ENCODE data around the gene CNTLN. TPM values are rescaled to one million over a fixed set of nuclear protein-coding genes. Genes with fewer than 3 reads are reported as not detected.

Gene CNTLN
- total and polyA plus RNA-seq, 2 donors (not counting 1 experiment from before 2014, with no cell fraction given): 0.30 to 0.94 TPM

DNA sequence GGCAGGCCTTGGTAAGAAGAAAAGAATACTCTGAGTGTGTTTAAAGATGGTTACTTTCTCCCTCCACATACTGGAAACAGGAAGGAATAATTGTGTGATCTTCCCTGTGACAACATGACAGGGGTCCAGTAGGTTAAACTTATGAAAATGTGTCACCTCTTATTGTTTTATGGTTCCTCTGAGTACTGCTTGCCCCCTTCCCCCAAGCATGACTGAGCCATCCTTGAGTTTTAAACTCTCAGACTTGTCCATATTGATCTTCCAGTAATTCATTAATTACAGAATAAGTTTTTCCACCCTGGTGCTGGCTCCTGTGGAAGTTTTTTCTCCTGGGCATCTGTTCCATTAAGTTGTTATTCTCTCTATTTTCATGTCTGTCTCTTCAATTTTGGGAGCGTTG is 95.8 kb downstream of the CNTLN start:
- no peak for TF ChIP-seq EZH2 (IDR thresholded peaks at IDR 0.05; ENCODE audit: borderline replicate concordance, insufficient read depth, low read depth, low read length, poor library complexity, severe bottlenecking)
- TF ChIP-seq, protein P1, sequence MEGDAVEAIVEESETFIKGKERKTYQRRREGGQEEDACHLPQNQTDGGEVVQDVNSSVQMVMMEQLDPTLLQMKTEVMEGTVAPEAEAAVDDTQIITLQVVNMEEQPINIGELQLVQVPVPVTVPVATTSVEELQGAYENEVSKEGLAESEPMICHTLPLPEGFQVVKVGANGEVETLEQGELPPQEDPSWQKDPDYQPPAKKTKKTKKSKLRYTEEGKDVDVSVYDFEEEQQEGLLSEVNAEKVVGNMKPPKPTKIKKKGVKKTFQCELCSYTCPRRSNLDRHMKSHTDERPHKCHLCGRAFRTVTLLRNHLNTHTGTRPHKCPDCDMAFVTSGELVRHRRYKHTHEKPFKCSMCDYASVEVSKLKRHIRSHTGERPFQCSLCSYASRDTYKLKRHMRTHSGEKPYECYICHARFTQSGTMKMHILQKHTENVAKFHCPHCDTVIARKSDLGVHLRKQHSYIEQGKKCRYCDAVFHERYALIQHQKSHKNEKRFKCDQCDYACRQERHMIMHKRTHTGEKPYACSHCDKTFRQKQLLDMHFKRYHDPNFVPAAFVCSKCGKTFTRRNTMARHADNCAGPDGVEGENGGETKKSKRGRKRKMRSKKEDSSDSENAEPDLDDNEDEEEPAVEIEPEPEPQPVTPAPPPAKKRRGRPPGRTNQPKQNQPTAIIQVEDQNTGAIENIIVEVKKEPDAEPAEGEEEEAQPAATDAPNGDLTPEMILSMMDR (IDR thresholded peaks at IDR 0.05): no peak
- H3K9me3 ChIP-seq (ENCODE audit: control extremely low read depth in 1 of 3, control insufficient read depth in 2 of 3, insufficient read depth in 1 of 3, low read length in 2 of 3): no peaks in the 10 kb centered on the region
- Mint-ChIP-seq H3K4me1 (no peaks in the 10 kb centered on the region), H3K27ac (no peak overlapping the region), H3K4me3 (no peak overlapping the region), H3K27me3 (no peaks in the 10 kb centered on the region), H3K9me3 (ENCODE audit: insufficient read depth) (no peaks in the 10 kb centered on the region)
- ATAC-seq (ENCODE audit: low read depth) (no peak), DNase-seq (no peak)
- ChIA-PET POLR2A (no interaction called here), CTCF (no interaction called here)
- intact Hi-C loops (cut with micrococcal nuclease): no loop called here
- H2AFZ ChIP-seq (ENCODE audit: insufficient read depth, low read depth, low read length, poor library complexity, severe bottlenecking): no peak overlapping the region
- H3K9ac ChIP-seq (ENCODE audit: low read length): no peak overlapping the region
- no peak overlapping the region for H3K4me2 ChIP-seq (replicated peaks; ENCODE audit: low read depth, low read length, poor library complexity, severe bottlenecking)
- WGBS (ENCODE audit: insufficient coverage): 100% methylated on average over 1 of the region's 1 CpG
- no peaks in the 10 kb centered on the region for H4K20me1 ChIP-seq (ENCODE audit: control insufficient read depth, insufficient read depth, low read length, poor library complexity, severe bottlenecking)
- no peaks in the 10 kb centered on the region for H3K4me1 ChIP-seq (ENCODE audit: control insufficient read depth in 2 of 2, insufficient read depth in 2 of 2, low read length in 2 of 2)
- H3K27me3 ChIP-seq (replicated peaks in 1 of 4; ENCODE audit: control extremely low read depth in 1 of 4, control insufficient read depth in 3 of 4, insufficient read depth in 4 of 4, low read length in 3 of 4): no peaks in the 10 kb centered on the region
- H3K79me2 ChIP-seq (ENCODE audit: control insufficient read depth, insufficient read depth, low read length): no peaks in the 10 kb centered on the region
- H3K4me3 ChIP-seq (ENCODE audit: control extremely low read depth in 1 of 5, extremely low read depth in 1 of 5, insufficient read depth in 1 of 5, low read depth in 2 of 5, low read length in 4 of 5): no peak overlapping the region
- H3K36me3 ChIP-seq (replicated peaks in 1 of 2; ENCODE audit: control extremely low read depth in 1 of 2, control insufficient read depth in 1 of 2, extremely low read depth in 1 of 2, insufficient read depth in 2 of 2, low read length in 1 of 2): no peaks in the 10 kb centered on the region
- no peak overlapping the region for H3K27ac ChIP-seq (ENCODE audit: low read length in 2 of 2)

DNA sequence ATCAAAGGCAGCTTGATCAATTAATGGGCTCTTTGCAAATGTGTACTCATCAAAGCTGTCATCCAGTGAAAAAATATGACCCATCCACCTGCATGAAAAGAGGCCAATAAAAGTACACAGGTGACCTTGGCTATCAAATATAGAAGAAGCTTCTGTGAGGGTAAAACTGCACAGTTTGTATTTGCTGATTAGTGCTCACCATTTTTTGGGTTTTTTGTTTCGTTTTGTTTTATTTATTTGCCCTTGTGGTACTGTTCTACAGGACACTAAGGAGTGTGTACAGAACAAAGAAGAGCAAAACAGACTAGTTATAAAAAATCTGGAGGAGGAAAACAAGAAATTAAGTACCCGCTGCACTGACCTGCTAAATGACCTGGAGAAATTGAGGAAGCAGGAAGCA is 101.3 kb downstream of the CNTLN start:
- DNase-seq (no peak), ATAC-seq (ENCODE audit: low read depth) (no peak)
- CTCF ChIA-PET: no interaction called here
- no peak overlapping the region for H3K4me3 Mint-ChIP-seq
- intact Hi-C loops (cut with micrococcal nuclease): no loop called here
- Histone ChIP-seq H3K4me3 (ENCODE audit: control extremely low read depth in 1 of 5, extremely low read depth in 1 of 5, insufficient read depth in 1 of 5, low read depth in 2 of 5, low read length in 4 of 5) (no peak overlapping the region), H3K4me2 (replicated peaks; ENCODE audit: low read depth, low read length, poor library complexity, severe bottlenecking) (no peak overlapping the region), H3K9ac (ENCODE audit: low read length) (no peak overlapping the region), H3K36me3 (replicated peaks in 1 of 2; ENCODE audit: control extremely low read depth in 1 of 2, control insufficient read depth in 1 of 2, extremely low read depth in 1 of 2, insufficient read depth in 2 of 2, low read length in 1 of 2) (no peaks in the 10 kb centered on the region), H3K27ac (ENCODE audit: low read length in 2 of 2) (no peak overlapping the region), H3K79me2 (ENCODE audit: control insufficient read depth, insufficient read depth, low read length) (no peaks in the 10 kb centered on the region), H3K27me3 (replicated peaks in 1 of 4; ENCODE audit: control extremely low read depth in 1 of 4, control insufficient read depth in 3 of 4, insufficient read depth in 4 of 4, low read length in 3 of 4) (no peaks in the 10 kb centered on the region), H3K4me1 (ENCODE audit: control insufficient read depth in 2 of 2, insufficient read depth in 2 of 2, low read length in 2 of 2) (no peaks in the 10 kb centered on the region), H2AFZ (ENCODE audit: insufficient read depth, low read depth, low read length, poor library complexity, severe bottlenecking) (no peak overlapping the region), H4K20me1 (ENCODE audit: control insufficient read depth, insufficient read depth, low read length, poor library complexity, severe bottlenecking) (no peaks in the 10 kb centered on the region), H3K9me3 (ENCODE audit: control extremely low read depth in 1 of 3, control insufficient read depth in 2 of 3, insufficient read depth in 1 of 3, low read length in 2 of 3) (no peaks in the 10 kb centered on the region)
- H3K27me3 Mint-ChIP-seq: no peaks in the 10 kb centered on the region
- H3K9me3 Mint-ChIP-seq (ENCODE audit: insufficient read depth): peaks cover under 1% of the 10 kb centered on the region
- no peak overlapping the region for H3K27ac Mint-ChIP-seq
- POLR2A ChIA-PET: no interaction called here
- H3K4me1 Mint-ChIP-seq: peaks cover 2% of the 10 kb centered on the region
- WGBS (ENCODE audit: insufficient coverage): 94% methylated on average over 2 of the region's 2 CpGs
- TF ChIP-seq, protein P1 (IDR thresholded peaks at IDR 0.05): no peak
- no peak for TF ChIP-seq EZH2 (IDR thresholded peaks at IDR 0.05; ENCODE audit: borderline replicate concordance, insufficient read depth, low read depth, low read length, poor library complexity, severe bottlenecking)
